Activated naive CD4-positive, alpha-beta T cell treated with anti-CD3 and anti-CD28 coated beads, Interleukin-2, amount 50 U/mL, for 24 hours (primary cell): ENCODE measurements around the gene FSCN2.
A peak's percentile ranks its signal among the peaks of the same experiment; 100 is the strongest.
"Not testable (repeated sequence)": the region's sequence is repeated elsewhere in the genome, so short reads cannot be mapped to it uniquely, and the experiment has no call there.

Experiments
- H3K27ac Mint-ChIP-seq: one replicate; pipeline ENCODE4 v1.8.0; 2021; ENCODE audit warnings: mild to moderate bottlenecking, mixed read lengths
- H3K27me3 Mint-ChIP-seq: one replicate; pipeline ENCODE4 v1.8.0; 2021; ENCODE audit warnings: mixed read lengths
- H3K36me3 Mint-ChIP-seq: one replicate; pipeline ENCODE4 v1.8.0; 2021; ENCODE audit warnings: mixed read lengths
- H3K4me1 Mint-ChIP-seq: one replicate; pipeline ENCODE4 v1.8.0; 2021; ENCODE audit warnings: mixed read lengths
- H3K4me3 Mint-ChIP-seq: one replicate; pipeline ENCODE4 v1.8.0; 2021; ENCODE audit warnings: mild to moderate bottlenecking, mixed read lengths
- H3K9me3 Mint-ChIP-seq: one replicate; pipeline ENCODE4 v1.8.0; 2021; ENCODE audit warnings: mixed read lengths

FSCN2 gene

DNA sequence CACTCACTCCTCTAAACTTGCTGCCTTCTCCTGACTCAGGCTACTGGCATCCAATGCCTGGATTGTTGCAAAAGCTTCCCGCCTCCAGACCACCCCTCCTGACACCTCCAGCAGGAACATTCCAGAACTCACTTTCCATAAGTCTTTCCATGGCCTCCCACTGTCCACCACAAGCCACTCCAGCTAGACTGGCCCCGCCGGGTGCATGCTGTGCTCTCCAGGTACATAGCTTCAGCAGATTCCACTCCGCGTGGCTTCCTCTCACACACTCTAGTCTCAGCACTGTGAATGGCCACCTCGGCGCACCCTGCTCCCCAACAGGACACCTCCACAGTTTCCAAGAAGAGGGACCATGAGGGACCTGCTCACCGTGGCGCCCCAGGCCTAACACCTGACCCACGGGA is 49.9 kb downstream of the FSCN2 start:
- no peak overlapping the region for H3K4me3 Mint-ChIP-seq
- H3K27me3 Mint-ChIP-seq = no peaks in the 10 kb centered on the region
- no peaks in the 10 kb centered on the region for H3K9me3 Mint-ChIP-seq
- H3K36me3 Mint-ChIP-seq = peaks cover 3% of the 10 kb centered on the region
- H3K27ac Mint-ChIP-seq = peak overlapping the region; percentile 59
- H3K4me1 Mint-ChIP-seq = peaks cover 24% of the 10 kb centered on the region

- Mint-ChIP-seq H3K36me3 (peaks cover 3% of the 10 kb centered on the region), H3K27me3 (no peaks in the 10 kb centered on the region), H3K4me1 (peaks cover 24% of the 10 kb centered on the region), H3K4me3 (no peak overlapping the region), H3K9me3 (no peaks in the 10 kb centered on the region), H3K27ac (peak overlapping the region; percentile 59)
Observed at GRCh38 chr17:81578561-81579225, 50.5 kb downstream of the FSCN2 start.

- H3K36me3 Mint-ChIP-seq = peaks cover 3% of the 10 kb centered on the region
Observed at GRCh38 chr17:81579298-81579697, 51.1 kb downstream of the FSCN2 start.

DNA sequence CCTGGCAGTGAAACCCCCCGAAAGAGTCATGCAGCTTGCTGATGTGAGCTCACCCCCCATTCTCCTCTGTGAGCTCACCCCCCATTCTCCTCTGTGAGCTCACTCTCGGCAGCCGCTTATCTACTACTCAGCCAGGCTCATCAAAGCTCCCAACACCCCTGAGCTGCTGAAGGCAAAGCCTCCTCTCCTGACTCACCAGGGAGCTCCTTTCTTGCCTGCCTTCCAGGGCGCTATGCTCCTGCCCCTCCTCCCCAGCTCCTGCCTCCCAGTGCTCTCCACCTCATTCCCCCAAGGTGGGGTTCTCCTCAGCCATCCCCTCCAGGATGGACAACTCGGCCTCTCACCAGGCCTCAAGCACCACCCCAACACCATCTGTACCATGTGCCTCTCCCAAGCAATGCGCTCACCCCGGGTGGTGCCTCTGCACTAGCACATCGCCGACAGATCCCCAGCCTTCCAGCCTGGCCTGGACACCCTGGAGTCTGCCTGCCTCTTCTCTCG is 51.7 kb downstream of the FSCN2 start:
- peaks cover 24% of the 10 kb centered on the region for H3K4me1 Mint-ChIP-seq
- H3K9me3 Mint-ChIP-seq = no peaks in the 10 kb centered on the region
- no peak overlapping the region for H3K27ac Mint-ChIP-seq
- H3K4me3 Mint-ChIP-seq = no peak overlapping the region
- H3K36me3 Mint-ChIP-seq = peaks cover 3% of the 10 kb centered on the region
- no peaks in the 10 kb centered on the region for H3K27me3 Mint-ChIP-seq

More at GRCh38 chr17:81579298-81579697, 51.1 kb downstream of the FSCN2 start:
- no peak overlapping the region for H3K27ac Mint-ChIP-seq
- no peaks in the 10 kb centered on the region for H3K9me3 Mint-ChIP-seq
- H3K4me3 Mint-ChIP-seq = no peak overlapping the region
- peaks cover 24% of the 10 kb centered on the region for H3K4me1 Mint-ChIP-seq
- H3K27me3 Mint-ChIP-seq = no peaks in the 10 kb centered on the region

DNA sequence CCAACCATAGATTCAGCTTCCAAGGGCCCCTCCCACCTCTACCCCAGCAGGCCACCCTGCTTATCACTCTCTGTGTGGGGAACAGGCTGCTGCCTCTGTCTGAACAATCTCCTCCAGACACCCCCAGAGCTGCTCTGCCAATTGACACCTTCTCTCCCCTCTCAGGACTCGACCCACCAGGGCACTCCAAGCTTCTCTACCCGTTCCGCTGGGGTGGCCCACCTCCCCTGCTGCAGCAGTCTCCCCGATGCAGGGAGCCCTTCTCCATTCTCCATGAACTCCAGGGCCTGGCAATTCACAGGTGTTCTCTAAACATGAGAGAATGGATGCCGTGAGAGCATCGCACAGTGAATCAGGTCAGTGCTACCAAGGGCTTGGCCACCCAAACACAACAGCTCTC is 52.3 kb downstream of the FSCN2 start:
- Mint-ChIP-seq H3K9me3 (no peaks in the 10 kb centered on the region), H3K27me3 (no peaks in the 10 kb centered on the region), H3K4me1 (peaks cover 24% of the 10 kb centered on the region), H3K36me3 (peaks cover 5% of the 10 kb centered on the region), H3K4me3 (no peak overlapping the region), H3K27ac (peak overlapping the region; percentile 51)

- Mint-ChIP-seq H3K27me3 (no peaks in the 10 kb centered on the region), H3K27ac (no peak overlapping the region), H3K4me1 (peaks cover 24% of the 10 kb centered on the region), H3K9me3 (no peaks in the 10 kb centered on the region), H3K4me3 (no peak overlapping the region), H3K36me3 (peaks cover 10% of the 10 kb centered on the region)
Observed at GRCh38 chr17:81581758-81582157, 53.6 kb downstream of the FSCN2 start.

DNA sequence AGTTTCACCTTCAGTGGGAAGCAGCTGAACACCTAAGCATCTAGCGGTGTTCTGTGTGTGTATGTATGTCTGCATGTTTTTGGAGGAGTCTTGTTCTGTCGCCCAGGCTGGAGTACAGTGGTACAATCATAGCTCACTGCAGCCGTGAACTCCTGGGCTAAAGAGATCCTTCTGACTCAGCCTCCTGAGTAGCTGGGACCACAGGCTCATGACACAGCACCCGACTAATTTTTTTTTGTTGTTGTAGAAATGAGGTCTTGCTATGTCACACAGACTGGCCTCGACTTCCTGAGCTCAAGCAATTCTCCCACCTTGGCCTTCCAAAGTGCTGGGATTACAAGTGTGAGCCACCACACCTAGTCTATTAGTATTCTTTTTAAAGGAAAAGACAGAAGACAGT is 54.2 kb downstream of the FSCN2 start:
- H3K4me3 Mint-ChIP-seq = no peak overlapping the region
- H3K27ac Mint-ChIP-seq = no peak overlapping the region
- H3K9me3 Mint-ChIP-seq = no peaks in the 10 kb centered on the region
- peaks cover 12% of the 10 kb centered on the region for H3K36me3 Mint-ChIP-seq
- H3K4me1 Mint-ChIP-seq = peaks cover 22% of the 10 kb centered on the region
- H3K27me3 Mint-ChIP-seq = no peaks in the 10 kb centered on the region

DNA sequence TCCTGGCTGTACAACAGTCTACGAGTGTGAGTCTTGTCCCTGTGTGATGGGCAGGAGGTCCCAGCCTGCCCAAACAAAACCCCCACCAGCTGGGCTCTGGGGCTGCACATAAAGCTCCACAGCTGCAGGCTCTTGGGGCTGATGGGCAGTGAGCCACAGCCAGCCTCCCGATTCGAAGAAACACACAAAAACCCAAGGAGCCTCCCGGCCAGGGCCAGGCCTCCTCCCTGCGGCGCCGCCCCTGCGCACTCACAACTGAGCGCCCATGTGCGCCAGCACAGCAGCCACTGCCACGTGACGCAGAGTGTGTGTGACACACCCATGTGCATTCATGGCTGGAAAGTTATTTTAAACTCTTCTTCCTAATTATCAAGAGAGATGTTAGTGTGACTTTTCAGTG is 54.6 kb downstream of the FSCN2 start:
- no peak overlapping the region for H3K4me3 Mint-ChIP-seq
- peaks cover 12% of the 10 kb centered on the region for H3K36me3 Mint-ChIP-seq
- H3K27me3 Mint-ChIP-seq = no peaks in the 10 kb centered on the region
- H3K27ac Mint-ChIP-seq = no peak overlapping the region
- peaks cover 18% of the 10 kb centered on the region for H3K4me1 Mint-ChIP-seq
- no peaks in the 10 kb centered on the region for H3K9me3 Mint-ChIP-seq

DNA sequence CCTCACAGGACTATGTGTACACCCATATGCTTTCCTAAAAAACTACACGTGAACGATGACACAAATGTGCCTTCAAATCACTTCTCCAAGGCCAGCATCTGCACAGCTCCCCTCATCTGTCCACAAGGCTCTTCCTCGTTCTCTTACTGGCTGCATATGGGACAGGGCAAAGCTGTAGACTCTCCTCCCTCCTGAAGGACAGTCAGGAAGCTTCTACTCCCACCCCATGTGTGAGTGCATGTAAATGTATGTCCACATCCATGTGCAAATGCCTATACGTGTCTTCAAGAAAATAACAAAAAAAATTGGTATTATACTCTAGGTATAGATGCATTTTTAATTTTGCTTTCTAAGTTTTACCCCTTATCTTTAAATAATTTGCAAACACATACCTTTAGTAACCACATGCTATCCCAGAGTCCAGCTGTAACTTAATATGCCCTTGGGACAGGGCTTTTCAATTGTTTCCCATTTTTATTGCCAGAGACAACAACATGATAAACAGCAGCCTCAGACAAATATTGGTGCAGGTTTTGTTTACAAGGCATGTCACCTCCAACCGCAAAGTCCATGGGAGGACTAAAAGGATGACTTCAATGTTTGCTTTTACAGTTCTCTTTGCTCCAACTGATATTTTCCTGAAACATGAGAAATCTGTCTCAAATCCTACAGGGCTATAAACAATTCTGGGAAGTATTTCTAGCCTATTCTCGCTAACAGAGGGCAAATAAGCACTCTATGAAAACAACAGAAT is 55.6 kb downstream of the FSCN2 start:
- no peaks in the 10 kb centered on the region for H3K27me3 Mint-ChIP-seq
- no peaks in the 10 kb centered on the region for H3K9me3 Mint-ChIP-seq
- H3K4me3 Mint-ChIP-seq = no peak overlapping the region
- H3K4me1 Mint-ChIP-seq = peaks cover 9% of the 10 kb centered on the region
- no peak overlapping the region for H3K27ac Mint-ChIP-seq
- peaks cover 10% of the 10 kb centered on the region for H3K36me3 Mint-ChIP-seq

DNA sequence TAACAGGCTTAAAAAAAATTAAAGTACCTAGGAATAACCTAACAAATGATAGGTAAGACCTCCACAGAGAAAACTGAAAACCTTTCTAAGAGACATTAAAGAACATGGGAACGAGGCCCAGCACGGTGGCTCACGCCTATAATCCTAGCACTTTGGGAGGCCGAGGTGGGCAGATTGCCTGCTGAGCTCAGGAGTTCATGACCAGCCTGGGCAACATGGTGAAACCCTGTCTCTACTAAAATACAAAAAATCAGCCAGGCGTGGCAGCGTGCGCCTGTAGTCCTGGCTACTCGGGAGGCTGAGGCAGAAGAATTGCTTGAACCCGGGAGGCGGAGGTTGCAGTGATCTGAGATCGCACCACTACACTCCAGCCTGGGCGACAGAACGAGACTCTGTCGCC is 56.6 kb downstream of the FSCN2 start:
- peaks cover 11% of the 10 kb centered on the region for H3K36me3 Mint-ChIP-seq
- not testable (repeated sequence) for H3K27ac Mint-ChIP-seq, H3K4me1 Mint-ChIP-seq, H3K27me3 Mint-ChIP-seq, H3K4me3 Mint-ChIP-seq, H3K9me3 Mint-ChIP-seq

DNA sequence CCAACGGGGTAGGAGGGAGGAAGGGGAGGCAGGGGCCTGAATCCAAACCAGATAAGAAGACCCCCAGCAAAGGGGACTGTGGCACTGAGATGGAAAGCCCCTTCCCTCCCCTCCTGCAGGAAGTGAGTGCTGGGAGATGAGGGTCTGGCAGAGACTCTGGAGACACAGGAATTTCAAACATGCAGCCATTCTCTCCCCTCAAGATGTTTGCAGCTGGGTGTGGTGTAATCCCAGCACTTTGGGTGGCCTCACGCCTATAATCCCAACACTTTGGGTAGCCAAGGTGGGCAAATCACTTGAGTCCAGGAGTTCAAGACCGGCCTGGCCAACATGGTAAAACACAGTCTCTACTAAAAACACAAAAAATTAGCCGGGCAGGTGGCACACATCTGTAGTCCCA is 57.9 kb downstream of the FSCN2 start:
- Mint-ChIP-seq H3K27ac (no peak overlapping the region), H3K4me3 (no peak overlapping the region), H3K36me3 (peaks cover 14% of the 10 kb centered on the region), H3K27me3 (no peaks in the 10 kb centered on the region), H3K9me3 (no peaks in the 10 kb centered on the region), H3K4me1 (no peaks in the 10 kb centered on the region)
